HG02798 (cell line): ENCODE measurements around the gene MRPS15.
"Not testable (repeated sequence)": the region's sequence is repeated elsewhere in the genome, so short reads cannot be mapped to it uniquely, and the experiment has no call there.

Experiments
- ATAC-seq: cut with Tn5 transposase; IDR thresholded peaks from one replicate; pipeline ENCODE4 v1.9.1; 2021; ENCODE audit warnings: mild to moderate bottlenecking; ENCODE audit not compliant: unreplicated experiment, poor library complexity

MRPS15 gene

GRCh38 chr1:36486093-36486438, 21.9 kb upstream of the MRPS15 start:
- ATAC-seq = no peak

DNA sequence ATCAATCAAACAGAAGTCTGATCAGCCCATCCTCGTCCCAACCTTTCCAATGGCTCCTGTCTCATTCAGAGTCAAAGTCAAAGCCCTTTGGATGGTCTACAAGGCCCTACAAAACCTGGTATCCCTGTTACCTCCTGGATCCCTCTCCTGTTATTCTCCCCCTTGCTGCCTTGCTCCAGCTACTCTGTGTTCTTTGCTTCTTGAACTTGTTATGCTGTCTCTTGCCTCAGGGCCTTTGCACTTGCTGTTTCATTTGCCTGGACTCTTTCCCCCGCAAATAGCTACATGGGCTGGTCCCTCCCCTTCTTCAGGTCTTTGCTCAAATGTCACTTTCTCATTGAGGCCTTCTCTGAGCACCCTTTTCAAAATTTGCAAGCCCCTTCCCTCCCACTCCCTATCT, 19.9 kb upstream of the MRPS15 start:
- no peak for ATAC-seq

- ATAC-seq = no peak
Observed at GRCh38 chr1:36482724-36483388, 18.7 kb upstream of the MRPS15 start, which contains the start of gene CSF3R. TSS of gene CSF3R (minus strand) at chr1:36482913. CDS start at chr1:36479496, 3,417 bp downstream.

- no peak for ATAC-seq
Observed at GRCh38 chr1:36481771-36482723, 17.9 kb upstream of the MRPS15 start.

- ATAC-seq = no peak
Observed at GRCh38 chr1:36481091-36481490, 16.9 kb upstream of the MRPS15 start.

- no peak for ATAC-seq
Observed at GRCh38 chr1:36480161-36480560, 16.0 kb upstream of the MRPS15 start.

DNA sequence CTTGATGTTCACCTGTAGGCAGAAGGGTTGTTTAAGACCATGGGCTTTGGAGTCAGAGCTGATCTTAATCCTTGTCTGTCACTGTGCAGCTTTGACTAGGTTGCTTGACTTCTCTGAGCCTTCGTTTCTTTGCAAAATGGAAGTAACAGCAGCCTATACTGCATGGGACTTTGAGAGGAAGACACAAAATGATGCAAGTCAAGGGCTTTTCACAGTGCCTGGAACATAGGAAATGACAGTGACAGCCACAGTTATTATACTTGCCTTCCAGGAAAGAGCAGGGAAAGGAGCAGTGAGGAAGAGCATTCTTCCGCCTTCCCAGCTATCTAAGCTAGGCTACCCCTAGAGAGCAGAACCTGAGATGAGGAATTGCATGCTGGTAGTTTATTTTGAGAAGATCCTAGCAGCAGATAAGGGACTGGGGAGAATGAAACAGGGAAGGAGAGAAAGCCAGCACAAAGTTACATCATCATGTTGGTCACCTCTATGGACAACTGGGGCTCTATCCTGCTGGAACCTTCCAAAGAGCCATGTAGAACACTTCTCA, 15.4 kb upstream of the MRPS15 start:
- ATAC-seq = no peak

GRCh38 chr1:36477615-36478014, 13.4 kb upstream of the MRPS15 start:
- not testable (repeated sequence) for ATAC-seq

- ATAC-seq = no peak
Observed at GRCh38 chr1:36476945-36477344, 12.8 kb upstream of the MRPS15 start.

DNA sequence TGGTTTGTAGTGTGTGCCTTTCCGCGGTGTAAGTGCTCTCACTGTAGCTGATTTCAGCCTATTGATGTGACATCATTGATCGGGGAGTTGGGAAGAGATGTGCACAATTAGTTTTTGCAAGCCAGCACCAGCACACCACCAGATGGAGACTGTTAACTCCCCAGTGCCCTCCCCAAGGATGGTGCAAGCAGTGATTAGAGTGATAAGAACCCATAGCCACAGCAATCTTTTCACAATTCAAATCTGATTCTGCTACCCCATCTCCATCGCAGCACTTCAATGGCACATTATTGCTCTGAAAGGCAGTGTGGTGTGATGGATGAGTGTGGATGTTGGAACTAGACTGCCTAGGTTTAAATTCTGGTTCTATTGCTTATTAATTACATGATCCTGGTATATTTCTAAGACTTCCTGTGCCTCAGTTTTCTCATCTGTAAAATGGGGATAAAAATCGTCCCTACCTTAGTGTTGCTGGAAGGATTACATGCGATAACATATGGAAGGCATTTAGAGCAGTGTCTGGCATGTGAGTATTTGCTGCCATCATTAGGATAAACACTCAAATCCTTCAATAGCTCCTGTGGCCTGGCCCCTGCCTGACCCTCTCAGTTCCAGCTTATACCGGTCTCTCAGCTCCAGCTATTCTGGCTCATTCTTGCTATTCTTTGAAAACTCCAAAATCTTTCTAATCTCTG, 11.9 kb upstream of the MRPS15 start:
- ATAC-seq = no peak

DNA sequence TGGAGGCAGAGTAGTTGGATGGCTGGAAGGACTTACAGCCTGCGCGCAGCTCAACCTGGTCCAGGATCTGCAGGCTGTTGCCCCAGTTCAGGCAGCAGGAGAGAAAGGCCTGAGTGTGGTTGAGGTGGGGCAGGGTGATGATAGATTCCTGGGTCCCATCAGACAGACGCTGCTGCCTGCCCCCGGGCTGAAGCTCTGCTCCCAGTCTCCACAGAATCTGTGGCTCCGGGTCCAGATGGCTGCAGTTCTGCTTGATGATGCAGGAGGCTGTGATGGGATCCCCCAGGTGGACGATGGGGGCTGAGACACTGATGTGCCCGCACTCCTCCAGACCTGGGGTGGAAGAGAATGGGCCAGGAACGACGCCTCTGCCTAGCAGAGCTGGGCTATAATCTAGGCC, 11.2 kb upstream of the MRPS15 start:
- ATAC-seq = no peak

- ATAC-seq = no peak
Observed at GRCh38 chr1:36472656-36473055, 8.5 kb upstream of the MRPS15 start.

- no peak for ATAC-seq
Observed at GRCh38 chr1:36471830-36472641, 7.9 kb upstream of the MRPS15 start.

DNA sequence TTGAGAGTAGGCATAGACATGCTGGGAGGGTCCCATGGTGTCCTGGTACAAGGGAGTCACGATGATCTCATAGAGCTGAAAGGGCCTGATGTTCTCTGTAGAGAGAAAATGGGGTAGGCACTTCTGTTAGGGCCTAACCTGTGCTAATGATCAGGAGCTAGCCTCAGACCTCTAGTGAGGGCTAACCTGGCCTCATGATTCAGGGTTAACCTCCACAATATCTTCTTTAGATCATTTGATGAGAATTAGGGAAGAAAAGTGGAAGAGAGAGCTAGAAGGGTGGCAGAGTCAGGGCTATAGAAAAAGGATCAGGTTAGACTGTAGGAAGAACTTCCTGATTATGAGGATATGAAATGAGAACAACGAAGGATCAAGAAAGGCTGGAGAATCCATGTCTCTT, 5.0 kb upstream of the MRPS15 start:
- no peak for ATAC-seq

- ATAC-seq = no peak
Observed at GRCh38 chr1:36467700-36468455, 3.7 kb upstream of the MRPS15 start.

DNA sequence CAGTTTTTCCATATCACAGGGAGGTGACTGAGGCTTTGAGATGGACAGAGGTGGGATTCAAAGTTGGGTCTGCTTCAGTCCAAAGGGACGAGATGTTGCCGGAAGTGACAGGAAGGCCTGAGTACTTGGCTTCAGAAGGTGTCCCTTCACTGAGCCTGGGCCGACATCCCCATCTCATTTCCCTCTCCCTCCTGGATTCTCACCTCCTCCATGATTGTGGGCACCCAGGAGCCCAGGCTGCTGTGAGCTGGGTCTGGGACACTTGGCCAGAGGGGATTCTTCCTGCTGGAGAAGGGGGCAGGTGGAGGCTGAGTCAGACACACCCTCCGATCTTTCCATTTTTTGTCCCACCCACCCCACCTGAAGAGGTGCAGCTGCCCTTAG, 2.8 kb upstream of the MRPS15 start:
- no peak for ATAC-seq

GRCh38 chr1:36466370-36467026, 2.3 kb upstream of the MRPS15 start:
- no peak for ATAC-seq

DNA sequence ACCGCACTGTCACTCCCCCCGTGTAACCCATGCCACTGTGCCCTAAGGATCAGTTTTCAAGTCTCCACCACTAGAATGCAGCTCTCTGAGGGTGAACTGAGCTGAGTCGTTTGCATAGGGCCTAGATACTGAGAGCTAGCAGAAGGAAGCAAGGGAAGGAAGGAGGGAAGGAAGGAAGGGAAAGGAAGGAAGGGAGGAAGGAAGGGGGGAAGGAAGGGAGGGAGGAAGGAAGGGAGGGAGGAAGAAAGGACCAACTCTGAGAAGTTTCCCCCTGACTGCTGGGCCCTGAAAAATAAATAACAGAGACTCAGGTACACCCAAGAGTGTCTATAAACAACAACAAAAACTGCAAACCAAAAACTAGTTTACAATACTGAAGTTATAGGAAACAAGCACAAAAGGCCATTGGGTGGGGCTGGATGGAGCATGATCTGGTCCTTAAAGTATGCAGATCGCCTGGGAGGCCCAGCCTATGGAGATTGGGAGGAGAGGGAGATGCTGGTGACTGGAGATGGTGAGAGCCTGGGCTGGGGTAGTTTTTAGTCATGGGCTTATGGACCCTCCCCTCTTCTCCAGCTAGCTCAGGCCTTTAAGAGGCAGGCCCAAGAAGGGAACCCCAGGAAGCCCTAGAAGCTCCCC, 1.7 kb upstream of the MRPS15 start:
- no peak for ATAC-seq
